ENCODE data around the gene MCIDAS. TPM values are rescaled to one million over a fixed set of nuclear protein-coding genes. Genes with fewer than 3 reads are reported as not detected.

The MCIDAS gene
- total RNA-seq, 4 donors from 2014 or later = 0.71 to 2.7 (median 2.5) TPM

GRCh38 chr5:55218967-55219366, 8.1 kb downstream of the MCIDAS start:
- peak; percentile 99 to 100 for DNase-seq
- H3K4me1 ChIP-seq = peaks cover 20 to 29% of the 10 kb centered on the region in 2 donors
- H3K36me3 ChIP-seq = no peaks in the 10 kb centered on the region
- WGBS, 2 donors = 21 to 31% methylated on average over 4 of the region's 4 CpGs
- intact Hi-C loops (cut with DNase I) = no loop called here
- H3K27ac ChIP-seq = peak overlapping the region; percentile 54 to 83 (median 81)
- H3K27me3 ChIP-seq = no peaks in the 10 kb centered on the region
- H3K9me3 ChIP-seq = no peaks in the 10 kb centered on the region
- TF ChIP-seq POLR2A (IDR thresholded peaks at IDR 0.05) (no peak), CTCF (IDR thresholded peaks at IDR 0.05) (no peak)
- no peak overlapping the region for H3K4me3 ChIP-seq (replicated peaks in 1 of 3)

- Histone ChIP-seq H3K36me3 (no peaks in the 10 kb centered on the region), H3K27me3 (no peaks in the 10 kb centered on the region), H3K4me3 (replicated peaks in 1 of 3) (no peak overlapping the region), H3K27ac (no peak overlapping the region), H3K9me3 (no peaks in the 10 kb centered on the region), H3K4me1 (no peaks in the 10 kb centered on the region)
- WGBS, 2 donors = 87 to 89% methylated on average over 2 of the region's 2 CpGs
- DNase-seq = no peak
- TF ChIP-seq POLR2A (IDR thresholded peaks at IDR 0.05) (no peak), CTCF (IDR thresholded peaks at IDR 0.05) (no peak)
- intact Hi-C loops (cut with DNase I) = no loop called here
Observed at GRCh38 chr5:55211184-55211874, 15.8 kb downstream of the MCIDAS start.

- no peak for TF ChIP-seq CTCF (IDR thresholded peaks at IDR 0.05)
- TF ChIP-seq POLR2A (IDR thresholded peaks at IDR 0.05) = no peak
- WGBS, 2 donors = 76 to 81% methylated on average over 2 of the region's 2 CpGs
- H3K27ac ChIP-seq = no peak overlapping the region
- no peaks in the 10 kb centered on the region for H3K36me3 ChIP-seq
- no peak overlapping the region for H3K4me3 ChIP-seq (replicated peaks in 1 of 3)
- no peaks in the 10 kb centered on the region for H3K4me1 ChIP-seq
- no peaks in the 10 kb centered on the region for H3K27me3 ChIP-seq
- H3K9me3 ChIP-seq = no peaks in the 10 kb centered on the region
- DNase-seq = no peak
- intact Hi-C loops (cut with DNase I) = no loop called here
Observed at GRCh38 chr5:55205001-55205400, 22.1 kb downstream of the MCIDAS start.

- no peaks in the 10 kb centered on the region for H3K27me3 ChIP-seq
- H3K27ac ChIP-seq = no peak overlapping the region
- H3K9me3 ChIP-seq = no peaks in the 10 kb centered on the region
- no peak overlapping the region for H3K4me3 ChIP-seq (replicated peaks in 1 of 3)
- 94 to 97% methylated on average over 2 of the region's 2 CpGs for WGBS, 2 donors
- no peaks in the 10 kb centered on the region for H3K36me3 ChIP-seq
- DNase-seq = no peak
- TF ChIP-seq CTCF (IDR thresholded peaks at IDR 0.05) (no peak), POLR2A (IDR thresholded peaks at IDR 0.05) (no peak)
- intact Hi-C loops (cut with DNase I) = no loop called here
- H3K4me1 ChIP-seq = no peaks in the 10 kb centered on the region
Observed at GRCh38 chr5:55191165-55191564, 36.0 kb downstream of the MCIDAS start.

GRCh38 chr5:55188656-55189540, 38.2 kb downstream of the MCIDAS start:
- intact Hi-C loops (cut with DNase I) = no loop called here
- 72 to 76% methylated on average over 6 of the region's 6 CpGs for WGBS, 2 donors

More at GRCh38 chr5:55188656-55189540, 38.2 kb downstream of the MCIDAS start:
- H3K27me3 ChIP-seq = no peaks in the 10 kb centered on the region
- no peaks in the 10 kb centered on the region for H3K4me1 ChIP-seq
- no peak for DNase-seq
- H3K4me3 ChIP-seq (replicated peaks in 1 of 3) = no peak overlapping the region
- no peaks in the 10 kb centered on the region for H3K9me3 ChIP-seq
- TF ChIP-seq POLR2A (IDR thresholded peaks at IDR 0.05) (no peak), CTCF (IDR thresholded peaks at IDR 0.05) (no peak)
- H3K36me3 ChIP-seq = no peaks in the 10 kb centered on the region
- H3K27ac ChIP-seq = no peak overlapping the region
